Esophagus squamous epithelium (tissue), 4 donors: ENCODE data around the gene COL4A1.

ENCODE experiments used
- POLR2A ChIP-seq, 4 donors: fragments of 450-650 bp; IDR thresholded peaks; one replicate each; pipeline ENCODE4 v1.6.1; 2017; ENCODE audit warnings: antibody characterized with exemption in 4 of 4, mild to moderate bottlenecking in 4 of 4, moderate library complexity in 3 of 4
- TF ChIP-seq, protein P1 (sequence below), 6 experiments: fragments of 450-650 bp in 4 of 6; fragments of 200-600 bp in 2 of 6; sonication (generic) in 2 of 6; IDR thresholded peaks; one replicate each; pipeline ENCODE4 v1.5.1; 2016 to 2019; ENCODE audit warnings: antibody characterized with exemption in 6 of 6, mild to moderate bottlenecking in 4 of 6, moderate library complexity in 4 of 6

DNA sequence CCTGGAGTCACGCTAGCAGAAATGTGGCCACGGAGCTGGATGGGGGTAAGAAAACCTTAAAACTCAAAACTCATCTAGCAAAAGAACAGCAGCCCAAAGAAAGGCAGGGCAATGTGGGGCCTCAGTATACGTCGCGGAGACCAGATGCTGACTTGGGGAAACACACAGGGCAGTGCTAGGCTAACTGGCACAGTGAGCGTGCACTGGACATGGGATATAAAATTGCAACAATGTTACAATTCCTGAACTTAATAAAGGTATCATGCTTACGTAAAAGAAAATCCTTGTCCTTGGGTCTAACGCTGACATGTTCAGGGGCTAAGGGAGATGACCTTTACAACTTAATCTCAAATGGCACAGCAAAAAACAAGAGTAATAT is 40.5 kb downstream of the COL4A1 start:
- no peak for TF ChIP-seq POLR2A (IDR thresholded peaks at IDR 0.05)
- TF ChIP-seq, protein P1, sequence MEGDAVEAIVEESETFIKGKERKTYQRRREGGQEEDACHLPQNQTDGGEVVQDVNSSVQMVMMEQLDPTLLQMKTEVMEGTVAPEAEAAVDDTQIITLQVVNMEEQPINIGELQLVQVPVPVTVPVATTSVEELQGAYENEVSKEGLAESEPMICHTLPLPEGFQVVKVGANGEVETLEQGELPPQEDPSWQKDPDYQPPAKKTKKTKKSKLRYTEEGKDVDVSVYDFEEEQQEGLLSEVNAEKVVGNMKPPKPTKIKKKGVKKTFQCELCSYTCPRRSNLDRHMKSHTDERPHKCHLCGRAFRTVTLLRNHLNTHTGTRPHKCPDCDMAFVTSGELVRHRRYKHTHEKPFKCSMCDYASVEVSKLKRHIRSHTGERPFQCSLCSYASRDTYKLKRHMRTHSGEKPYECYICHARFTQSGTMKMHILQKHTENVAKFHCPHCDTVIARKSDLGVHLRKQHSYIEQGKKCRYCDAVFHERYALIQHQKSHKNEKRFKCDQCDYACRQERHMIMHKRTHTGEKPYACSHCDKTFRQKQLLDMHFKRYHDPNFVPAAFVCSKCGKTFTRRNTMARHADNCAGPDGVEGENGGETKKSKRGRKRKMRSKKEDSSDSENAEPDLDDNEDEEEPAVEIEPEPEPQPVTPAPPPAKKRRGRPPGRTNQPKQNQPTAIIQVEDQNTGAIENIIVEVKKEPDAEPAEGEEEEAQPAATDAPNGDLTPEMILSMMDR (IDR thresholded peaks at IDR 0.05) = no peak
